Kidney (tissue), 14 donors: Measurements from ENCODE around the gene SPRY4. TPM values are rescaled to one million over a fixed set of nuclear protein-coding genes. Genes with fewer than 3 reads are reported as not detected.

Experiments
- DNase-seq, 5 donors: peaks; one replicate each; pipeline ENCODE4 v3.0.0-alpha.2; 2013 to 2020
- FAIRE-seq: peaks from 2 replicates; lab custom pipeline; 2012; peaks lifted over from hg19 to GRCh38; lab: Jason Lieb, UNC
- H3K27ac ChIP-seq, 2 donors: one replicate each; pipeline ENCODE4 v1.7.0; 2013; ENCODE audit warnings: low read depth in 2 of 2, low read length in 2 of 2, inconsistent platforms in 1 of 2
- H3K27me3 ChIP-seq: one replicate; pipeline ENCODE4 v1.7.1; 2013; ENCODE audit warnings: low read length, inconsistent platforms; ENCODE audit not compliant: control insufficient read depth, insufficient read depth
- H3K36me3 ChIP-seq, 3 donors: one replicate each; pipeline versions ENCODE4 v1.7.0 to v1.7.1; 2013; ENCODE audit warnings: low read length in 3 of 3, control low read depth in 1 of 3, inconsistent platforms in 1 of 3; ENCODE audit not compliant: insufficient read depth in 3 of 3, control insufficient read depth in 2 of 3
- H3K4me1 ChIP-seq, 3 donors: one replicate each; pipeline versions ENCODE4 v1.7.0 to v1.7.1; 2013; ENCODE audit warnings: low read length in 3 of 3, inconsistent platforms in 1 of 3, low read depth in 1 of 3; ENCODE audit not compliant: control insufficient read depth in 2 of 3, insufficient read depth in 2 of 3
- H3K4me3 ChIP-seq, 3 donors: one replicate each; pipeline versions ENCODE4 v1.7.0 to v1.8.1; 2013; ENCODE audit warnings: low read length in 3 of 3, control low read depth in 1 of 3, inconsistent platforms in 1 of 3
- H3K9ac ChIP-seq, 3 donors: one replicate each; pipeline versions ENCODE4 v1.7.0 to v1.7.1; 2013; ENCODE audit warnings: low read length in 3 of 3, control low read depth in 1 of 3, inconsistent platforms in 1 of 3
- H3K9me3 ChIP-seq, 3 donors: one replicate each; pipeline versions ENCODE4 v1.7.0 to v1.7.1; 2013; ENCODE audit warnings: low read length in 3 of 3, control low read depth in 1 of 3, inconsistent platforms in 1 of 3; ENCODE audit not compliant: control insufficient read depth in 2 of 3, insufficient read depth in 1 of 3
- intact Hi-C: fragments of 100-400 bp; cut with DNase I; formaldehyde crosslinking; loops from one replicate; pipeline ENCODE4 v1.11.1; 2022
- polyA plus RNA-seq: library from polyadenylated mRNA; stranded (reverse); fragments of 350-450 nt; fragmentation: Illumina TruSeq; extraction: RNeasy Lipid Tissue Mini Kit (QIAGEN cat#74804); gene quantifications from one replicate; pipeline ENCODE4 v1.2.3, GENCODE V29; 2014; ENCODE audit warnings: low read depth, low replicate concordance; ENCODE audit not compliant: insufficient read depth
- total RNA-seq: library from RNA; stranded (reverse); fragmentation: NEBNext Ultra II Directional; extraction: Animal tissue kit (Norgen Biotek cat#: 25700); gene quantifications from one replicate; pipeline ENCODE4 v1.2.1, GENCODE V29; 2021
- TF ChIP-seq, protein P1 (sequence below): IDR thresholded peaks from 3 replicates; pipeline ENCODE4 v1.5.1; 2012; ENCODE audit warnings: mild to moderate bottlenecking, moderate library complexity, borderline replicate concordance; ENCODE audit not compliant: insufficient read depth; ENCODE audit errors: extremely low read depth
- donor health status: control.
- donor health status: control.
- donor health status: control.
- donor health status: control.
- donor health status: control.
- donor health status: DM: yes; HTN: yes; CAD: no.
- donor health status: Normal renal cell carcinoma (clear cell type).

The SPRY4 gene
- total and polyA plus RNA-seq, 2 donors from 2014 or later: 6.0 to 16.6 TPM

DNA sequence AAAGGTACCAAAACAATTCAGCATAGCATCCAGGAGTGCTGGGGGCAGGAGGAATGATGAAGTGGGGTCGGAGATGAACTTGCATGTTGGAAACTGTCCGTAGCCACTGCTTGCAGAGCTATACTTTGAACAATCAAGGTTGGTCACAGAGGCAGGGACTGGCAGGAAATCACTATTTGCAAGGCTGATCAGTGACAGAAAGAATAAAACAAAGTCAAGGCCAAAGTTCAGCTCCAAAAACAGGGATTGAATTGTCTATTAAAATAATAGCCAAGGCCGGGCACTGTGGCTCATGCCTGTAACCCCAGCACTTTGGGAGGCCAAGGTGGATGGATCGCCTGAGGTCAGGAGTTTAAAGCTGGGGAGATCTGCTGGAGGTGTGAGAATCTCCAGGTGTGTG lies 18.7 kb upstream of the SPRY4 start:
- H3K27me3 ChIP-seq: no peaks in the 10 kb centered on the region
- FAIRE-seq (no peak), DNase-seq (no peak)
- intact Hi-C loops: no loop called here
- TF ChIP-seq, protein P1, sequence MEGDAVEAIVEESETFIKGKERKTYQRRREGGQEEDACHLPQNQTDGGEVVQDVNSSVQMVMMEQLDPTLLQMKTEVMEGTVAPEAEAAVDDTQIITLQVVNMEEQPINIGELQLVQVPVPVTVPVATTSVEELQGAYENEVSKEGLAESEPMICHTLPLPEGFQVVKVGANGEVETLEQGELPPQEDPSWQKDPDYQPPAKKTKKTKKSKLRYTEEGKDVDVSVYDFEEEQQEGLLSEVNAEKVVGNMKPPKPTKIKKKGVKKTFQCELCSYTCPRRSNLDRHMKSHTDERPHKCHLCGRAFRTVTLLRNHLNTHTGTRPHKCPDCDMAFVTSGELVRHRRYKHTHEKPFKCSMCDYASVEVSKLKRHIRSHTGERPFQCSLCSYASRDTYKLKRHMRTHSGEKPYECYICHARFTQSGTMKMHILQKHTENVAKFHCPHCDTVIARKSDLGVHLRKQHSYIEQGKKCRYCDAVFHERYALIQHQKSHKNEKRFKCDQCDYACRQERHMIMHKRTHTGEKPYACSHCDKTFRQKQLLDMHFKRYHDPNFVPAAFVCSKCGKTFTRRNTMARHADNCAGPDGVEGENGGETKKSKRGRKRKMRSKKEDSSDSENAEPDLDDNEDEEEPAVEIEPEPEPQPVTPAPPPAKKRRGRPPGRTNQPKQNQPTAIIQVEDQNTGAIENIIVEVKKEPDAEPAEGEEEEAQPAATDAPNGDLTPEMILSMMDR: no peak
- no peaks in the 10 kb centered on the region for H3K36me3 ChIP-seq
- H3K4me1 ChIP-seq: no peaks in the 10 kb centered on the region
- H3K4me3 ChIP-seq: no peak overlapping the region
- peaks cover 0 to 14% (median 0%) of the 10 kb centered on the region in 3 donors for H3K9me3 ChIP-seq
- no peak overlapping the region for H3K9ac ChIP-seq
- no peak overlapping the region for H3K27ac ChIP-seq

DNA sequence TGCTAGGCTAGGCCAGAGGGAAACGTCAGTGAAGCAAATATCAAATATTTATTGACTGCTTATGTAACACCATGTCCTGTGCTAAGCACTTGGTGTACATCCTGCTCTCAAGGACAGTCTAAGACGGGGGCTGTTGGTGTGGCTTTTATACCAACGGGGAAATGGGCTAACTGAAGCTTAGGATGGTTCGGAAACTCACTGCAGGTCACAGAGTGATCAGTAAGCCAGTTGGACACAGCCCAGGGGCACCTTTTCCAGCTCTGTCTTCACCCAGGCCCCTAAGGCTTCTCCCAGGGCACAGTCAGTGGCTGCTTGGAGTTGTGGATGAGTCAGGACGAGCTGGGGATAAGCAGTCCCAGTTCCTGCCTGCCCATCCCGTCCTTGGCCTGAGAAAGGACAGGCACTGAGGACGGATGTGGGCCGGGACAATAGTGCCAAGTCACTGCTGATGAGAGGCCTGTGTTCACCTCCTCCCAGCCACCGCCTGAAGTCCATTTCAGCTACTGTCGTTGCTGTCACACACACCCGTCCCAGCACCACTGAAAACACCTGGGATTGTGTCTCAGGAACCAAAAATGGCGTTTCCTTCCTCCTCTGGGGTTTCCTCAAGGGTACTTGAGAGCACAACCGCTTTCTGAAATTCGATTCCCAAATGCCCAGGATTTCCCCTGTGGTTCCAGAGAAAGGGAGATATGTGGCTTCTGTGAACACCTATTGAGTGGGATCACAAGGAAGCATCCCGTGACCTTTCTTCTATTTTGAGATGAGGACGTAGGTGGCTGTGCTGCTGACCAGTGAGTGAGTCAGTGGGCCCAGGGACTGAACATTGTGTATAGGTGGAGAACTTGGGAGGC lies 17.5 kb upstream of the SPRY4 start:
- TF ChIP-seq, protein P1: no peak
- no peak overlapping the region for H3K4me3 ChIP-seq
- peak overlapping the region; percentile 19 to 23 for H3K27ac ChIP-seq
- peak overlapping the region in 1 of 3 donors; percentile 46 for H3K9ac ChIP-seq
- H3K36me3 ChIP-seq: no peaks in the 10 kb centered on the region
- DNase-seq (no peak), FAIRE-seq (no peak)
- H3K4me1 ChIP-seq: no peaks in the 10 kb centered on the region
- H3K9me3 ChIP-seq: peaks cover 0 to 14% (median 0%) of the 10 kb centered on the region in 3 donors
- H3K27me3 ChIP-seq: no peaks in the 10 kb centered on the region
- intact Hi-C loops: no loop called here

DNA sequence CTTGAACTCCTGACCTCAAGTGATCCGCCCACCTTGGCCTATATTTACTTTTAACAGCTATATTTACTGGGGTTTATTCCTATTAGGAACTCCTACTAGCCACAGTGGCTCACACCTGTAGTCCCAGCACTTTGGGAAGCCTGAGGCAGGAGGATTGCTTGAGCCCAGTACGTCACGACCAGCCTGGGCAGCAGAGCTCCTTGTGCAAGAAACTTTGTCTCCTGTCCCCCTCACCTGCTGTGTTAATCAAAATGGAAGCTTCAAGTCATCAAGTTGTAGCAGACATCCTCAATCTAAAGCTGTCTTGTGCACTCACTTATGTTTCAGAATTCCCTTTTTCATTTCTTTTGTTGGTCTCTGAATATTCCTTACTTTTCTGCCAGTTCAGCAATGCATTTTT lies 15.0 kb upstream of the SPRY4 start:
- Histone ChIP-seq H3K9me3 (peaks cover 0 to 8% (median 0%) of the 10 kb centered on the region in 3 donors), H3K27me3 (no peaks in the 10 kb centered on the region), H3K4me3 (no peak overlapping the region), H3K36me3 (no peaks in the 10 kb centered on the region), H3K27ac (no peak overlapping the region), H3K4me1 (no peaks in the 10 kb centered on the region), H3K9ac (no peak overlapping the region)
- TF ChIP-seq, protein P1: no peak
- intact Hi-C loops: no loop called here
- DNase-seq: no peak
- no peak for FAIRE-seq
